HepG2 (cell line): Measurements from ENCODE around the gene RGS13. TPM values are rescaled to one million over a fixed set of nuclear protein-coding genes. Genes with fewer than 3 reads are reported as not detected.

Experiments
- ATAC-seq: fragments of 200-7000 bp; cut with Tn5 transposase; 3 replicates; pipeline ENCODE4 v1.9.1; 2020; ENCODE audit warnings: mild to moderate bottlenecking, moderate library complexity
- BruUV-seq: library from RNA; stranded (reverse); fragments of 400-500 nt; replicated peaks from 2 replicates; lab custom pipeline; 2021; lab: Mats Ljungman, UMichigan
- CTCF ChIA-PET: fragments of 300-600 bp; formaldehyde crosslinking; extraction: SDS; loops from one replicate; lab custom pipeline; 2021; ENCODE audit warnings: low total read pairs, inconsistent platforms, low intra/inter-chr PET ratio; lab: Yijun Ruan, JAX
- POLR2A ChIA-PET: fragments of 350-600 bp; sonication (Branson Sonifier 250); formaldehyde crosslinking; loops from one replicate; lab custom pipeline; 2020; ENCODE audit warnings: antibody characterized with exemption, inconsistent platforms; lab: Yijun Ruan, JAX
- DNase-seq: peaks from one replicate; pipeline ENCODE4 v3.0.0-alpha.2; 2015; ENCODE audit warnings: low spot score
- FAIRE-seq: peaks from 3 replicates; lab custom pipeline; 2011; peaks lifted over from hg19 to GRCh38; lab: Jason Lieb, UNC
- H2AFZ ChIP-seq: one replicate; pipeline ENCODE4 v1.6.1; 2011; ENCODE audit warnings: low read length, inconsistent platforms
- H3K27ac ChIP-seq: fragments of 300-600 bp; 3 replicates; pipeline ENCODE4 v1.8.0; 2011; ENCODE audit warnings: mixed run types, mild to moderate bottlenecking, mixed read lengths, low read length, inconsistent platforms; ENCODE audit not compliant: insufficient read depth; ENCODE audit errors: extremely low read length
- H3K27me3 ChIP-seq, 2 experiments: fragments of 200-600 bp in 1 of 2; 2 replicates in 1 of 2; 3 replicates in 1 of 2; pipeline versions ENCODE4 v1.6.0 to v1.8.0; 2011; ENCODE audit warnings: low read length in 2 of 2, mild to moderate bottlenecking in 2 of 2, moderate library complexity in 2 of 2, inconsistent platforms in 1 of 2; ENCODE audit not compliant: insufficient read depth in 2 of 2, control insufficient read depth in 1 of 2
- H3K36me3 ChIP-seq, 2 experiments: fragments of 200-600 bp in 1 of 2; replicated peaks in 1 of 2; 2 replicates in 1 of 2; 3 replicates in 1 of 2; pipeline versions ENCODE4 v1.5.1 to v1.8.0; 2011; ENCODE audit warnings: low read length in 2 of 2, inconsistent platforms in 1 of 2; ENCODE audit not compliant: insufficient read depth in 2 of 2, control insufficient read depth in 1 of 2
- H3K4me1 ChIP-seq: 2 replicates; pipeline ENCODE4 v1.5.1; 2012; ENCODE audit warnings: low read length, inconsistent platforms; ENCODE audit not compliant: insufficient read depth
- H3K4me2 ChIP-seq: 2 replicates; pipeline ENCODE4 v1.6.0; 2011; ENCODE audit warnings: low read depth, low read length, inconsistent platforms
- H3K4me3 ChIP-seq, 3 experiments: fragments of 200-600 bp in 1 of 3; sonication (generic), shearing (Covaris generic) in 1 of 3; replicated peaks in 1 of 3; 2 replicates each; pipeline ENCODE4 v1.5.1; 2011 to 2016; ENCODE audit warnings: low read length in 3 of 3, inconsistent platforms in 2 of 3, low read depth in 2 of 3, mild to moderate bottlenecking in 2 of 3, control low read depth in 1 of 3, mixed read lengths in 1 of 3; ENCODE audit not compliant: insufficient read depth in 1 of 3
- H3K79me2 ChIP-seq: one replicate; pipeline ENCODE4 v1.6.1; 2011; ENCODE audit warnings: low read length, inconsistent platforms; ENCODE audit not compliant: insufficient read depth
- H3K9ac ChIP-seq: 2 replicates; pipeline ENCODE4 v1.6.0; 2011; ENCODE audit warnings: mild to moderate bottlenecking, low read depth, low read length, inconsistent platforms; ENCODE audit not compliant: insufficient read depth
- H3K9me3 ChIP-seq: 2 replicates; pipeline ENCODE4 v1.5.1; 2012; ENCODE audit warnings: mild to moderate bottlenecking, low read length
- H4K20me1 ChIP-seq: 2 replicates; pipeline ENCODE4 v1.6.0; 2011; ENCODE audit warnings: inconsistent platforms, mild to moderate bottlenecking, low read length, moderate library complexity; ENCODE audit not compliant: insufficient read depth
- ARNTL ChIP-seq: sonication (generic); formaldehyde crosslinking; IDR thresholded peaks from 2 replicates; pipeline ENCODE4 v1.4.0; 2020; ENCODE audit warnings: mild to moderate bottlenecking, missing genetic modification reagents
- CHD4 ChIP-seq: fragments of 200-600 bp; sonication (generic); IDR thresholded peaks from 2 replicates; pipeline ENCODE4 v1.7.0; 2017; ENCODE audit warnings: mild to moderate bottlenecking, low read length, borderline replicate concordance
- NFKB2 ChIP-seq: sonication (generic); formaldehyde crosslinking; IDR thresholded peaks from 2 replicates; pipeline ENCODE4 v1.4.0; 2020; ENCODE audit warnings: missing genetic modification reagents, borderline replicate concordance
- NR2F6 ChIP-seq, 2 experiments: IDR thresholded peaks; 2 replicates each; pipeline ENCODE4 v1.6.1; 2016; ENCODE audit warnings: antibody characterized with exemption in 1 of 2, mild to moderate bottlenecking in 1 of 2
- PITX1 ChIP-seq: sonication (generic); formaldehyde crosslinking; IDR thresholded peaks from 2 replicates; pipeline ENCODE4 v1.5.1; 2020; ENCODE audit warnings: mild to moderate bottlenecking, missing genetic modification reagents
- RORA ChIP-seq: sonication (generic); formaldehyde crosslinking; IDR thresholded peaks from 2 replicates; pipeline ENCODE4 v1.5.0; 2020; ENCODE audit warnings: mild to moderate bottlenecking, missing genetic modification reagents, moderate library complexity
- SATB2 ChIP-seq: sonication (generic); formaldehyde crosslinking; IDR thresholded peaks from 2 replicates; pipeline ENCODE4 v1.5.0; 2020; ENCODE audit warnings: missing genetic modification reagents
- THYN1 ChIP-seq: sonication (generic); formaldehyde crosslinking; IDR thresholded peaks from 2 replicates; pipeline ENCODE4 v1.8.1; 2023; ENCODE audit warnings: low read depth, mild to moderate bottlenecking, moderate library complexity, missing genetic modification reagents, borderline replicate concordance
- TOE1 ChIP-seq: sonication (generic); formaldehyde crosslinking; IDR thresholded peaks from 2 replicates; pipeline ENCODE4 v1.4.0; 2020; ENCODE audit warnings: mild to moderate bottlenecking, missing genetic modification reagents
- ZNF101 ChIP-seq: sonication (generic); formaldehyde crosslinking; IDR thresholded peaks from 2 replicates; pipeline ENCODE4 v1.4.0; 2020; ENCODE audit warnings: mild to moderate bottlenecking, low read depth, missing genetic modification reagents, borderline replicate concordance
- ZNF296 ChIP-seq: sonication (generic); formaldehyde crosslinking; conservative IDR thresholded peaks from 2 replicates; pipeline ENCODE4 v1.5.0; 2020; ENCODE audit warnings: mild to moderate bottlenecking, missing genetic modification reagents
- ZNF468 ChIP-seq: sonication (generic); formaldehyde crosslinking; IDR thresholded peaks from 2 replicates; pipeline ENCODE4 v1.8.0; 2022; ENCODE audit warnings: mild to moderate bottlenecking, moderate library complexity, missing genetic modification reagents
- ZNF660 ChIP-seq: sonication (generic); formaldehyde crosslinking; IDR thresholded peaks from 2 replicates; pipeline ENCODE4 v1.5.1; 2020; ENCODE audit warnings: mild to moderate bottlenecking, low read depth, missing genetic modification reagents, borderline replicate concordance
- ZNF674 ChIP-seq: sonication (generic); formaldehyde crosslinking; IDR thresholded peaks from 2 replicates; pipeline ENCODE4 v1.5.0; 2020; ENCODE audit warnings: low read depth, mild to moderate bottlenecking, missing genetic modification reagents
- WGBS: methylation state at CpG from one replicate; pipeline ENCODE4 v1.1.6; 2017; ENCODE audit warnings: low lambda C conversion rate; 5-methylcytosine and 5-hydroxymethylcytosine counted together
- in situ Hi-C: cut with HindIII; loops from 2 replicates; pipeline ENCODE4 v1.10.0; 2017; ENCODE audit warnings: low pct_unique_long_range_greater_than_20kb; ENCODE audit not compliant: extremely low pct_ligation_motif_present
- intact Hi-C: fragments of 100-400 bp; cut with micrococcal nuclease; formaldehyde crosslinking; loops from one replicate; pipeline ENCODE4 v1.10.0; 2022; ENCODE audit not compliant: unreplicated experiment
- polyA plus RNA-seq, 8 experiments: library from polyadenylated mRNA; depleted of rRNA in 3 of 8; stranded (reverse) in 7 of 8; unstranded in 1 of 8; fragments of >200 nt; fragmentation: Illumina TruSeq in 4 of 8; extraction: Trizol in 4 of 8; gene quantifications; 2 replicates each; pipeline versions ENCODE4 v1.2.1 to v1.2.3, GENCODE V29; 2011 to 2016; ENCODE audit warnings: low read depth in 4 of 8, missing spikeins in 1 of 8, mixed read lengths in 1 of 8; ENCODE audit not compliant: insufficient read depth in 1 of 8
- total RNA-seq, 5 experiments: library from RNA; depleted of rRNA; stranded (reverse); fragments of >200 nt; fragmentation: Illumina TruSeq; extraction: Trizol; gene quantifications; 2 replicates each; pipeline ENCODE4 v1.2.3, GENCODE V29; 2016; ENCODE audit warnings: low read depth in 1 of 5
- TF ChIP-seq, protein P1 (sequence below): sonication (generic); formaldehyde crosslinking; IDR thresholded peaks from 2 replicates; pipeline ENCODE4 v1.4.0; 2020; ENCODE audit warnings: missing genetic modification reagents, borderline replicate concordance
- TF ChIP-seq, protein P2 (sequence below): sonication (generic); formaldehyde crosslinking; IDR thresholded peaks from 2 replicates; pipeline ENCODE4 v1.4.0; 2020; ENCODE audit warnings: mild to moderate bottlenecking, missing genetic modification reagents
- TF ChIP-seq, protein P3 (sequence below): sonication (generic); formaldehyde crosslinking; IDR thresholded peaks from 2 replicates; pipeline ENCODE4 v1.4.0; 2020; ENCODE audit warnings: mild to moderate bottlenecking, missing genetic modification reagents

Gene RGS13
- total and polyA plus RNA-seq, 2 of the 13 experiments (the other 11 are each of a cell fraction or from before 2014, with no cell fraction given): not detected

DNA sequence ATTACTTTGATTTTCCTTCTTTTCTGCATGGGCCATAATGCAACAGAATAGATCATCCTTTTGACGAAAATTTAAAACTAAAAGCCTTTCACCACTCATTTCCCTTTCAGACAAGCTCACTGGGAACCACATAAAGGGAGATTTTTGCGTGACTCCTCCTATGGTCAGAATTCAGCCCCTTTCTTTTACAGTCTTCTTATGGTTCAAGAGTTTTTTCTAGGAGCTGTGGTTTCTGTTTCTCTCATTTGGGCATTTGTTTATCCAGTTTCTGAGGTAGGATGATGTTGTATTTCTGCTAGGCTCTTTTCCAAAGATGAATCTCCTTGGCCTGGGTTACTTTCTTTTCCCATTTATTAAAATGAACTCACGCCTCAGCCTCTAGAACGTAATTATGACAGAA lies 43.4 kb upstream of the RGS13 start:
- Histone ChIP-seq H2AFZ (no peak overlapping the region), H3K4me3 (no peak overlapping the region), H3K36me3 (no peaks in the 10 kb centered on the region), H3K9me3 (no peaks in the 10 kb centered on the region), H3K27me3 (no peaks in the 10 kb centered on the region), H3K79me2 (no peaks in the 10 kb centered on the region), H3K27ac (no peak overlapping the region), H3K9ac (no peak overlapping the region), H4K20me1 (no peaks in the 10 kb centered on the region), H3K4me2 (no peak overlapping the region), H3K4me1 (no peaks in the 10 kb centered on the region)
- ChIA-PET CTCF (no interaction called here), POLR2A (no interaction called here)
- in situ Hi-C loops (no loop called here), intact Hi-C loops (no loop called here)
- ATAC-seq (no peak), DNase-seq (no peak), FAIRE-seq (no peak)
- no peak for TF ChIP-seq CHD4
- TF ChIP-seq, protein P1, sequence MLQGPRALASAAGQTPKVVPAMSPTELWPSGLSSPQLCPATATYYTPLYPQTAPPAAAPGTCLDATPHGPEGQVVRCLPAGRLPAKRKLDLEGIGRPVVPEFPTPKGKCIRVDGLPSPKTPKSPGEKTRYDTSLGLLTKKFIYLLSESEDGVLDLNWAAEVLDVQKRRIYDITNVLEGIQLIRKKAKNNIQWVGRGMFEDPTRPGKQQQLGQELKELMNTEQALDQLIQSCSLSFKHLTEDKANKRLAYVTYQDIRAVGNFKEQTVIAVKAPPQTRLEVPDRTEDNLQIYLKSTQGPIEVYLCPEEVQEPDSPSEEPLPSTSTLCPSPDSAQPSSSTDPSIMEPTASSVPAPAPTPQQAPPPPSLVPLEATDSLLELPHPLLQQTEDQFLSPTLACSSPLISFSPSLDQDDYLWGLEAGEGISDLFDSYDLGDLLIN (CRISPR knock-in tag): no peak
- no peak for TF ChIP-seq TOE1 (CRISPR knock-in tag)
- no peak for TF ChIP-seq PITX1 (CRISPR knock-in tag)
- no peak for TF ChIP-seq ZNF468 (CRISPR knock-in tag)
- no peak for TF ChIP-seq ZNF101 (CRISPR knock-in tag)
- TF ChIP-seq ARNTL (CRISPR knock-in tag): no peak
- TF ChIP-seq ZNF296: no peak
- TF ChIP-seq RORA (CRISPR knock-in tag): no peak
- no peak for TF ChIP-seq NFKB2 (CRISPR knock-in tag)
- TF ChIP-seq, protein P2, sequence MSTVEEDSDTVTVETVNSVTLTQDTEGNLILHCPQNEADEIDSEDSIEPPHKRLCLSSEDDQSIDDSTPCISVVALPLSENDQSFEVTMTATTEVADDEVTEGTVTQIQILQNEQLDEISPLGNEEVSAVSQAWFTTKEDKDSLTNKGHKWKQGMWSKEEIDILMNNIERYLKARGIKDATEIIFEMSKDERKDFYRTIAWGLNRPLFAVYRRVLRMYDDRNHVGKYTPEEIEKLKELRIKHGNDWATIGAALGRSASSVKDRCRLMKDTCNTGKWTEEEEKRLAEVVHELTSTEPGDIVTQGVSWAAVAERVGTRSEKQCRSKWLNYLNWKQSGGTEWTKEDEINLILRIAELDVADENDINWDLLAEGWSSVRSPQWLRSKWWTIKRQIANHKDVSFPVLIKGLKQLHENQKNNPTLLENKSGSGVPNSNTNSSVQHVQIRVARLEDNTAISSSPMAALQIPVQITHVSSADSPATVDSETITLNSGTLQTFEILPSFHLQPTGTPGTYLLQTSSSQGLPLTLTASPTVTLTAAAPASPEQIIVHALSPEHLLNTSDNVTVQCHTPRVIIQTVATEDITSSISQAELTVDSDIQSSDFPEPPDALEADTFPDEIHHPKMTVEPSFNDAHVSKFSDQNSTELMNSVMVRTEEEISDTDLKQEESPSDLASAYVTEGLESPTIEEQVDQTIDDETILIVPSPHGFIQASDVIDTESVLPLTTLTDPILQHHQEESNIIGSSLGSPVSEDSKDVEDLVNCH (CRISPR knock-in tag): no peak
- TF ChIP-seq ZNF674 (CRISPR knock-in tag): no peak
- no peak for TF ChIP-seq NR2F6 (IDR thresholded peaks at IDR 0.05)
- TF ChIP-seq NR2F6 (CRISPR knock-in tag; IDR thresholded peaks at IDR 0.05): no peak
- TF ChIP-seq, protein P3, sequence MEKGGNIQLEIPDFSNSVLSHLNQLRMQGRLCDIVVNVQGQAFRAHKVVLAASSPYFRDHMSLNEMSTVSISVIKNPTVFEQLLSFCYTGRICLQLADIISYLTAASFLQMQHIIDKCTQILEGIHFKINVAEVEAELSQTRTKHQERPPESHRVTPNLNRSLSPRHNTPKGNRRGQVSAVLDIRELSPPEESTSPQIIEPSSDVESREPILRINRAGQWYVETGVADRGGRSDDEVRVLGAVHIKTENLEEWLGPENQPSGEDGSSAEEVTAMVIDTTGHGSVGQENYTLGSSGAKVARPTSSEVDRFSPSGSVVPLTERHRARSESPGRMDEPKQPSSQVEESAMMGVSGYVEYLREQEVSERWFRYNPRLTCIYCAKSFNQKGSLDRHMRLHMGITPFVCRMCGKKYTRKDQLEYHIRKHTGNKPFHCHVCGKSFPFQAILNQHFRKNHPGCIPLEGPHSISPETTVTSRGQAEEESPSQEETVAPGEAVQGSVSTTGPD (CRISPR knock-in tag): no peak
- TF ChIP-seq SATB2 (CRISPR knock-in tag): no peak
- no peak for TF ChIP-seq THYN1 (CRISPR knock-in tag)
- no peak for TF ChIP-seq ZNF660 (CRISPR knock-in tag)
- BruUV-seq: no TSS peak
- WGBS: 48% methylated on average over 4 of the region's 4 CpGs
